ENCODE measurements around the gene CAPRIN1.

The CAPRIN1 gene

GRCh38 chr11:34128824-34129223 lies 77.3 kb downstream of the CAPRIN1 start:
- H2BK120ac ChIP-seq (ENCODE audit: insufficient read depth, low read length, poor library complexity) = no peak overlapping the region
- H4K91ac ChIP-seq (ENCODE audit: low read depth, low read length) = no peak overlapping the region
- H3K14ac ChIP-seq (ENCODE audit: low read length) = no peak overlapping the region
- H3K4me3 ChIP-seq (ENCODE audit: low read depth, low read length) = no peak overlapping the region
- H3K23ac ChIP-seq (ENCODE audit: low read length) = no peak overlapping the region
- H3K18ac ChIP-seq (ENCODE audit: low read length) = no peak overlapping the region
- no peak overlapping the region for H3K9ac ChIP-seq (ENCODE audit: low read length)
- no peaks in the 10 kb centered on the region for H3K79me2 ChIP-seq (ENCODE audit: control insufficient read depth, insufficient read depth, low read length, poor library complexity)
- no peaks in the 10 kb centered on the region for H3K27me3 ChIP-seq (ENCODE audit: insufficient read depth, low read length)
- H3K9me3 ChIP-seq (ENCODE audit: insufficient read depth, low read depth, low read length) = peaks cover 2% of the 10 kb centered on the region
- H3K36me3 ChIP-seq (ENCODE audit: control insufficient read depth in 1 of 2, insufficient read depth in 2 of 2, low read length in 2 of 2) = peaks cover 23 to 40% of the 10 kb centered on the region in 2 experiments
- no peak overlapping the region for H2BK5ac ChIP-seq (ENCODE audit: low read depth, low read length, poor library complexity)
- no CpG with 5 or more reads among the region's 3 CpGs for WGBS (ENCODE audit: extremely low coverage, insufficient coverage, insufficient read length)
- H3K79me1 ChIP-seq (ENCODE audit: low read length) = no peaks in the 10 kb centered on the region
- H3K27ac ChIP-seq (ENCODE audit: low read depth, low read length) = no peak overlapping the region
- no peak overlapping the region for H3K4me2 ChIP-seq (ENCODE audit: low read length)
- DNase-seq = no peak
- no peak overlapping the region for H4K8ac ChIP-seq (ENCODE audit: low read depth, low read length)
- H2AK5ac ChIP-seq (ENCODE audit: low read length) = no peak overlapping the region
- no peak overlapping the region for H2AFZ ChIP-seq (ENCODE audit: insufficient read depth, low read length, poor library complexity)
- no peak overlapping the region for H3K4ac ChIP-seq (ENCODE audit: low read depth, low read length)
- H4K12ac ChIP-seq (ENCODE audit: low read depth, low read length) = no peak overlapping the region
- no peak overlapping the region for H2BK12ac ChIP-seq (ENCODE audit: low read length)
- H3K4me1 ChIP-seq (ENCODE audit: control insufficient read depth in 1 of 2, insufficient read depth in 2 of 2, low read length in 2 of 2) = no peaks in the 10 kb centered on the region

GRCh38 chr11:34132261-34132965 lies 80.9 kb downstream of the CAPRIN1 start:
- no peak overlapping the region for H3K23ac ChIP-seq (ENCODE audit: low read length)

DNA sequence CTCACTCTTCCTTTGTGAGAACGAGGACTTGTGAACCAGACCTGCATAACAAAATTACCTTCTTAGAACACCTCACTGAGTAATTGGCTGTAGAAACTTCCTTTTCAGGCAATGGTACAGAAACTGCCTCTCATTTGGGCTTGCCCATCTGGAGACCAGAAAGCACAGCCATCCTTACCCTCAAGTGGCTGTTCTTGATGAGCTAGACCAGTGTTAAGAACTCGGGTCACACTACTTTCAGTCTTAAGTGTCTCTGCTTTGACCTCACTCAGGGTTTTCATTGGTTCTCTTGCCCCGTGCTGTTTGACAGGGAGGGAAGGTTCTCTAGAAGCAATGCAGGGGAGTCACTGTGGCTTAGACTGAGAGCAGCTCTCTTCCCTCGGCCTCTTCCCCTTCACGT lies 83.2 kb downstream of the CAPRIN1 start:
- Histone ChIP-seq H4K91ac (ENCODE audit: low read depth, low read length) (no peak overlapping the region), H3K27me3 (ENCODE audit: insufficient read depth, low read length) (no peaks in the 10 kb centered on the region), H3K4ac (ENCODE audit: low read depth, low read length) (no peak overlapping the region), H3K14ac (ENCODE audit: low read length) (no peak overlapping the region), H3K4me2 (ENCODE audit: low read length) (no peak overlapping the region), H4K8ac (ENCODE audit: low read depth, low read length) (no peak overlapping the region), H3K79me2 (ENCODE audit: control insufficient read depth, insufficient read depth, low read length, poor library complexity) (no peaks in the 10 kb centered on the region), H3K4me1 (ENCODE audit: control insufficient read depth in 1 of 2, insufficient read depth in 2 of 2, low read length in 2 of 2) (no peaks in the 10 kb centered on the region), H3K36me3 (ENCODE audit: control insufficient read depth in 1 of 2, insufficient read depth in 2 of 2, low read length in 2 of 2) (peaks cover 44 to 69% of the 10 kb centered on the region in 2 experiments), H2BK12ac (ENCODE audit: low read length) (no peak overlapping the region), H3K79me1 (ENCODE audit: low read length) (no peaks in the 10 kb centered on the region), H4K12ac (ENCODE audit: low read depth, low read length) (no peak overlapping the region), H3K18ac (ENCODE audit: low read length) (no peak overlapping the region), H2AK5ac (ENCODE audit: low read length) (no peak overlapping the region), H3K9ac (ENCODE audit: low read length) (peak overlapping the region; percentile 15), H3K23ac (ENCODE audit: low read length) (no peak overlapping the region), H2BK120ac (ENCODE audit: insufficient read depth, low read length, poor library complexity) (no peak overlapping the region), H3K4me3 (ENCODE audit: low read depth, low read length) (no peak overlapping the region), H3K27ac (ENCODE audit: low read depth, low read length) (no peak overlapping the region), H3K9me3 (ENCODE audit: insufficient read depth, low read depth, low read length) (no peaks in the 10 kb centered on the region), H2BK5ac (ENCODE audit: low read depth, low read length, poor library complexity) (no peak overlapping the region), H2AFZ (ENCODE audit: insufficient read depth, low read length, poor library complexity) (no peak overlapping the region)
- no CpG with 5 or more reads among the region's 5 CpGs for WGBS (ENCODE audit: extremely low coverage, insufficient coverage, insufficient read length)
- no peak for DNase-seq

More at GRCh38 chr11:34132261-34132965, 80.9 kb downstream of the CAPRIN1 start:
- no peak overlapping the region for H2BK120ac ChIP-seq (ENCODE audit: insufficient read depth, low read length, poor library complexity)
- H3K4me1 ChIP-seq (ENCODE audit: control insufficient read depth in 1 of 2, insufficient read depth in 2 of 2, low read length in 2 of 2) = no peaks in the 10 kb centered on the region
- no peak overlapping the region for H3K9ac ChIP-seq (ENCODE audit: low read length)
- H3K79me1 ChIP-seq (ENCODE audit: low read length) = no peaks in the 10 kb centered on the region
- no peak overlapping the region for H3K4me3 ChIP-seq (ENCODE audit: low read depth, low read length)
- H2AK5ac ChIP-seq (ENCODE audit: low read length) = no peak overlapping the region
- WGBS (ENCODE audit: extremely low coverage, insufficient coverage, insufficient read length) = no CpG with 5 or more reads among the region's 4 CpGs
- no peak overlapping the region for H2BK5ac ChIP-seq (ENCODE audit: low read depth, low read length, poor library complexity)
- peaks cover under 1% of the 10 kb centered on the region for H3K9me3 ChIP-seq (ENCODE audit: insufficient read depth, low read depth, low read length)
- H3K27ac ChIP-seq (ENCODE audit: low read depth, low read length) = no peak overlapping the region
- no peak overlapping the region for H2AFZ ChIP-seq (ENCODE audit: insufficient read depth, low read length, poor library complexity)
- no peak overlapping the region for H3K4me2 ChIP-seq (ENCODE audit: low read length)
- no peaks in the 10 kb centered on the region for H3K79me2 ChIP-seq (ENCODE audit: control insufficient read depth, insufficient read depth, low read length, poor library complexity)
- no peak overlapping the region for H2BK12ac ChIP-seq (ENCODE audit: low read length)
- H3K18ac ChIP-seq (ENCODE audit: low read length) = no peak overlapping the region
- H3K27me3 ChIP-seq (ENCODE audit: insufficient read depth, low read length) = no peaks in the 10 kb centered on the region
- H3K14ac ChIP-seq (ENCODE audit: low read length) = no peak overlapping the region
- H3K36me3 ChIP-seq (ENCODE audit: control insufficient read depth in 1 of 2, insufficient read depth in 2 of 2, low read length in 2 of 2) = peaks cover 29 to 51% of the 10 kb centered on the region in 2 experiments
- H4K91ac ChIP-seq (ENCODE audit: low read depth, low read length) = no peak overlapping the region
- no peak overlapping the region for H3K4ac ChIP-seq (ENCODE audit: low read depth, low read length)
- H4K12ac ChIP-seq (ENCODE audit: low read depth, low read length) = no peak overlapping the region
- H4K8ac ChIP-seq (ENCODE audit: low read depth, low read length) = no peak overlapping the region
- no peak for DNase-seq

DNA sequence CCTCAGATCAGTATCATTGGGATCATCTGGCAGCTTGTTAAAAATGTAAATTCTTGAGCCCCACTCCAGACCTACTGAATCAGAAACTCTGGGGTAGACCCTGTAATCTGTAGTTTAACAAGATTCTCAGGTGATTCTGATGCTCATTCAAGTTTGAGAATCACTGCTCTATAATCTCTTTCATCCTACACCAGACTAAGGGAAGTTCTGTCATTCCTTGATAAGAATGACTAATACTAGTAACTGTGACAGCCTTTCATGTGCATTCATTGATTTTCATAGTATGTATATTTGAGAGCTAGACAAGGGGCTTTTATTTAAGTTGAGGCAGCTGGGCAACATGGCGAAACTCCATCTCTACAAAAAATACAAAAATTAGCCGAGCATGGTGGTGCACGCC lies 83.9 kb downstream of the CAPRIN1 start:
- Histone ChIP-seq H2AFZ (ENCODE audit: insufficient read depth, low read length, poor library complexity) (no peak overlapping the region), H4K91ac (ENCODE audit: low read depth, low read length) (no peak overlapping the region), H3K4me3 (ENCODE audit: low read depth, low read length) (no peak overlapping the region), H3K79me1 (ENCODE audit: low read length) (no peaks in the 10 kb centered on the region), H3K79me2 (ENCODE audit: control insufficient read depth, insufficient read depth, low read length, poor library complexity) (no peaks in the 10 kb centered on the region), H3K18ac (ENCODE audit: low read length) (no peak overlapping the region), H3K27ac (ENCODE audit: low read depth, low read length) (no peak overlapping the region), H2AK5ac (ENCODE audit: low read length) (no peak overlapping the region), H3K27me3 (ENCODE audit: insufficient read depth, low read length) (no peaks in the 10 kb centered on the region), H3K4ac (ENCODE audit: low read depth, low read length) (no peak overlapping the region), H3K9ac (ENCODE audit: low read length) (no peak overlapping the region), H4K8ac (ENCODE audit: low read depth, low read length) (no peak overlapping the region), H4K12ac (ENCODE audit: low read depth, low read length) (no peak overlapping the region), H2BK120ac (ENCODE audit: insufficient read depth, low read length, poor library complexity) (no peak overlapping the region), H3K23ac (ENCODE audit: low read length) (no peak overlapping the region), H3K14ac (ENCODE audit: low read length) (no peak overlapping the region), H3K36me3 (ENCODE audit: control insufficient read depth in 1 of 2, insufficient read depth in 2 of 2, low read length in 2 of 2) (peaks cover 49 to 73% of the 10 kb centered on the region in 2 experiments), H2BK5ac (ENCODE audit: low read depth, low read length, poor library complexity) (no peak overlapping the region), H3K4me2 (ENCODE audit: low read length) (no peak overlapping the region), H3K9me3 (ENCODE audit: insufficient read depth, low read depth, low read length) (no peaks in the 10 kb centered on the region), H2BK12ac (ENCODE audit: low read length) (no peak overlapping the region), H3K4me1 (ENCODE audit: control insufficient read depth in 1 of 2, insufficient read depth in 2 of 2, low read length in 2 of 2) (no peaks in the 10 kb centered on the region)
- no peak for DNase-seq
- no CpG with 5 or more reads among the region's 3 CpGs for WGBS (ENCODE audit: extremely low coverage, insufficient coverage, insufficient read length)
